ENCODE data around the gene KAZN. TPM values are rescaled to one million over a fixed set of nuclear protein-coding genes. Genes with fewer than 3 reads are reported as not detected.

Gene KAZN
- total and polyA plus RNA-seq, 2 of the 8 experiments (the other 6 are each of a cell fraction or from before 2014, with no cell fraction given), result 3.7 to 11.8 TPM

DNA sequence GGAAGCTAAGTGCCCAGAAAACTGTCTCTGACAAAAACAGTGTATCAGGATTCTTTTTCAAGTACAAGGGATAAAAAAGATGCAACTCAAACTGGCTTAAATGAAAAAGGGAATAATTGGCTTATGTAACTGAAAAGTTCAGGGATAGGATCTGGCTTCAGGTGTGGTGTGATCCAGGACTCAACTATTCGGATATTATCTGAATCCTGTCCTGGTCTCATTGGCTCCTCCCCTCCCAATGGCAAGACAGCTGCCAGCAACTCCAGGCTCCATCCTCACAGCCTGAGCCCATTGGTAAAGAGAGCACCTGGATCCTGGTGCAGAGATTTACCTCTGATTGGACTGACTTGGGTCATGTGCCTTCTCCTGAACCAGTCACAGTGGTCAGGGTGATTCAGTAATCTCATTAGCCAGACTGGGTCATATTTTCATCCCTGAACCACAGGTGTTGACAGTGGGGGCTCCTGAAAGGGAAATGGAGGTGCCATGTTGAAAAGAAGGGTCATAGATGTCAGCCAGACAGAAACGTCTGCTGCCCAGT lies 349.7 kb downstream of the KAZN start:
- no peak overlapping the region for H3K23ac ChIP-seq (ENCODE audit: insufficient read length)
- no peaks in the 10 kb centered on the region for H3K36me3 ChIP-seq (ENCODE audit: control insufficient read depth in 2 of 4, insufficient read depth in 4 of 4, low read length in 3 of 4)
- H3K56ac ChIP-seq (replicated peaks; ENCODE audit: insufficient read length, low read depth, low read length), result no peak overlapping the region
- no peak overlapping the region for H4K8ac ChIP-seq (ENCODE audit: extremely low read depth, insufficient read depth, low read length)
- H3K4me2 ChIP-seq (ENCODE audit: insufficient read depth in 1 of 2, low read depth in 2 of 2, low read length in 2 of 2), result no peak overlapping the region
- POLR2A ChIA-PET (ENCODE audit: partially characterized antibody), result no interaction called here
- no peak overlapping the region for H4K5ac ChIP-seq (ENCODE audit: insufficient read length, low read depth, low read length)
- no peak overlapping the region for H3K14ac ChIP-seq (ENCODE audit: insufficient read length)
- H3K9ac ChIP-seq (replicated peaks in 1 of 4; ENCODE audit: extremely low read depth in 1 of 4, low read depth in 3 of 4, low read length in 3 of 4), result no peak overlapping the region; a peak in 1 of 7 replicates
- H2BK120ac ChIP-seq (replicated peaks; ENCODE audit: low read depth, low read length), result no peak overlapping the region
- no peaks in the 10 kb centered on the region; a peak in 1 of 4 replicates for H3K79me2 ChIP-seq (ENCODE audit: control insufficient read depth in 1 of 2, insufficient read depth in 2 of 2, low read length in 2 of 2)
- 76% methylated on average over 2 of the region's 2 CpGs; no CpG with 5 or more reads in 1 of the 2 experiments for WGBS, 2 experiments (ENCODE audit: extremely low coverage in 1 of 2, insufficient coverage in 1 of 2, insufficient read length in 1 of 2, insufficient replicate concordance in 2 of 2, low coverage in 1 of 2, low lambda C conversion rate in 2 of 2, missing lambda C conversion rate in 1 of 2)
- CTCF ChIA-PET (ENCODE audit: partially characterized antibody), result interaction anchor here (0.8 to 1.7 kb wide), 7 partner anchors 8 to 88 kb away, joined by 3 to 7 read pairs (median 4); no protein-coding TSS in a partner anchor
- H3K18ac ChIP-seq (ENCODE audit: extremely low read depth, low read length), result no peak overlapping the region
- no peak overlapping the region for H2BK20ac ChIP-seq (ENCODE audit: low read length)
- H2BK15ac ChIP-seq (ENCODE audit: low read length), result no peak overlapping the region
- H3K4me1 ChIP-seq (replicated peaks in 1 of 4; ENCODE audit: control insufficient read depth in 3 of 4, insufficient read depth in 4 of 4, low read length in 3 of 4), result peaks cover 10 to 30% (median 21%) of the 10 kb centered on the region in 4 experiments
- FAIRE-seq, result no peak
- no peak overlapping the region for H3K27ac ChIP-seq (ENCODE audit: low read depth, low read length)
- TF ChIP-seq CBX5 (IDR thresholded peaks at IDR 0.05; ENCODE audit: low read depth, low read length) (no peak), USF2 (IDR thresholded peaks at IDR 0.05; ENCODE audit: low read length) (no peak), KDM1A (IDR thresholded peaks at IDR 0.05; ENCODE audit: borderline replicate concordance, low read length) (0 out of 2 replicates have a peak, but pooled peaks have one; percentile 26), SRF (IDR thresholded peaks at IDR 0.05; ENCODE audit: low read depth, low read length) (no peak)
- no peak overlapping the region for H3K4me3 ChIP-seq (ENCODE audit: extremely low read depth in 1 of 4, insufficient read depth in 2 of 4, low read depth in 3 of 4, low read length in 4 of 4)
- H3K9me3 ChIP-seq (ENCODE audit: insufficient read depth in 2 of 2, low read depth in 1 of 2, low read length in 1 of 2), result peaks cover 0 to 3% of the 10 kb centered on the region in 2 experiments; a peak in 1 of 4 replicates
- no peak overlapping the region for H3K4ac ChIP-seq (replicated peaks; ENCODE audit: insufficient read length, low read depth, low read length)
- no peak overlapping the region for H2BK12ac ChIP-seq (ENCODE audit: low read depth, low read length)
- H2AK5ac ChIP-seq (ENCODE audit: low read depth, low read length), result no peak overlapping the region
- no peak overlapping the region for H4K91ac ChIP-seq (replicated peaks; ENCODE audit: insufficient read length, low read length)
- no peaks in the 10 kb centered on the region for H3K79me1 ChIP-seq (ENCODE audit: low read depth, low read length)
- no peak overlapping the region for H2AFZ ChIP-seq (ENCODE audit: low read length)
- H3K23me2 ChIP-seq (ENCODE audit: low read depth, low read length), result no peaks in the 10 kb centered on the region
- no peaks in the 10 kb centered on the region for H4K20me1 ChIP-seq (replicated peaks in 1 of 2; ENCODE audit: control insufficient read depth in 1 of 2, insufficient read depth in 2 of 2, low read length in 2 of 2)
- no peak for DNase-seq (ENCODE audit: low read depth in 1 of 2, low spot score in 2 of 2)
- no peaks in the 10 kb centered on the region for H3K27me3 ChIP-seq (replicated peaks in 1 of 4; ENCODE audit: control insufficient read depth in 3 of 4, extremely low read depth in 1 of 4, insufficient read depth in 3 of 4, low read length in 3 of 4)
- H2BK5ac ChIP-seq (ENCODE audit: low read depth, low read length), result no peak overlapping the region
